ENCODE results near the gene TMEM222.
"Not testable (repeated sequence)": the region's sequence is repeated elsewhere in the genome, so short reads cannot be mapped to it uniquely, and the experiment has no call there.

The TMEM222 gene

GRCh38 chr1:27321813-27322568, at the start of gene TMEM222:
Gene TMEM222, plus strand, starts transcription at chr1:27322163. Its CDS starts 35 bp downstream, at chr1:27322198.
- DNase-seq: peak; percentile 69

- DNase-seq: no peak
Measured at GRCh38 chr1:27274204-27274603, 47.8 kb upstream of the TMEM222 start.

- DNase-seq: no peak
Measured at GRCh38 chr1:27275696-27276095, 46.3 kb upstream of the TMEM222 start.

- DNase-seq: no peak
Measured at GRCh38 chr1:27284425-27285273, 37.3 kb upstream of the TMEM222 start.

GRCh38 chr1:27285274-27285660, 36.7 kb upstream of the TMEM222 start:
- DNase-seq: no peak

GRCh38 chr1:27285821-27286220, 36.1 kb upstream of the TMEM222 start:
- DNase-seq: not testable (repeated sequence)

GRCh38 chr1:27289125-27289524, 32.8 kb upstream of the TMEM222 start:
- not testable (repeated sequence) for DNase-seq

GRCh38 chr1:27290581-27290980, 31.4 kb upstream of the TMEM222 start:
- DNase-seq: no peak

GRCh38 chr1:27292106-27292505, 29.9 kb upstream of the TMEM222 start:
- DNase-seq: no peak

GRCh38 chr1:27293915-27294314, 28.0 kb upstream of the TMEM222 start:
- no peak for DNase-seq

GRCh38 chr1:27296773-27297291, 25.1 kb upstream of the TMEM222 start:
- DNase-seq: no peak

GRCh38 chr1:27297903-27298302, 24.1 kb upstream of the TMEM222 start:
- no peak for DNase-seq

- DNase-seq: no peak
Measured at GRCh38 chr1:27298632-27299384, 23.2 kb upstream of the TMEM222 start.

GRCh38 chr1:27299385-27300271, 22.3 kb upstream of the TMEM222 start:
- no peak for DNase-seq

GRCh38 chr1:27300341-27301051, 21.5 kb upstream of the TMEM222 start:
- DNase-seq: no peak

GRCh38 chr1:27301052-27301422, 20.9 kb upstream of the TMEM222 start:
- no peak for DNase-seq

- DNase-seq: no peak
Measured at GRCh38 chr1:27301582-27302199, 20.3 kb upstream of the TMEM222 start.

GRCh38 chr1:27302612-27303011, 19.4 kb upstream of the TMEM222 start:
- DNase-seq: no peak

- no peak for DNase-seq
Measured at GRCh38 chr1:27303509-27303908, 18.5 kb upstream of the TMEM222 start.

GRCh38 chr1:27306071-27306470, 15.9 kb upstream of the TMEM222 start:
- no peak for DNase-seq

All from cortex of kidney (tissue), 1 donor.